H1 (cell line): ENCODE data around the gene GRIP1.

ENCODE experiments used
- CEBPB ChIP-seq: IDR thresholded peaks from 2 replicates; pipeline ENCODE4 v1.6.1; 2012; ENCODE audit warnings: low read depth, low read length
- CTCF ChIP-seq, 3 experiments: IDR thresholded peaks; 1 replicate in 2 of 3; 2 replicates in 1 of 3; pipeline versions ENCODE4 v1.5.1 to v1.6.1; 2011; ENCODE audit warnings: low read length in 3 of 3, mild to moderate bottlenecking in 3 of 3, inconsistent platforms in 2 of 3, low read depth in 1 of 3, moderate library complexity in 1 of 3; ENCODE audit not compliant: insufficient read depth in 1 of 3; ENCODE audit errors: control extremely low read depth in 1 of 3
- EP300 ChIP-seq, 2 experiments: IDR thresholded peaks; 1 replicate in 1 of 2; 2 replicates in 1 of 2; pipeline ENCODE4 v1.6.1; 2011 to 2012; ENCODE audit warnings: low read depth in 2 of 2, low read length in 2 of 2, mild to moderate bottlenecking in 2 of 2, borderline replicate concordance in 1 of 2, inconsistent platforms in 1 of 2, moderate library complexity in 1 of 2
- NRF1 ChIP-seq: IDR thresholded peaks from 2 replicates; pipeline ENCODE4 v1.6.1; 2011; ENCODE audit warnings: mild to moderate bottlenecking, low read depth, low read length, improper control_type of control experiment
- RAD21 ChIP-seq, 2 experiments: IDR thresholded peaks in 1 of 2; conservative IDR thresholded peaks in 1 of 2; 2 replicates each; pipeline ENCODE4 v1.6.1; 2011; ENCODE audit warnings: low read depth in 2 of 2, low read length in 2 of 2, improper control_type of control experiment in 1 of 2, inconsistent platforms in 1 of 2, mild to moderate bottlenecking in 1 of 2, moderate library complexity in 1 of 2
- RBBP5 ChIP-seq: IDR thresholded peaks from 2 replicates; pipeline ENCODE4 v1.7.1; 2012; ENCODE audit warnings: low read depth, mild to moderate bottlenecking, inconsistent platforms, low read length, moderate library complexity, borderline replicate concordance
- SIN3A ChIP-seq, 2 experiments: IDR thresholded peaks in 1 of 2; conservative IDR thresholded peaks in 1 of 2; 2 replicates each; pipeline ENCODE4 v1.6.1; 2011 to 2012; ENCODE audit warnings: low read length in 2 of 2, improper control_type of control experiment in 1 of 2, low read depth in 1 of 2, mild to moderate bottlenecking in 1 of 2
- SIX5 ChIP-seq: IDR thresholded peaks from 2 replicates; pipeline ENCODE4 v1.6.1; 2011; ENCODE audit warnings: mild to moderate bottlenecking, low read depth, low read length
- TBP ChIP-seq: IDR thresholded peaks from 2 replicates; pipeline ENCODE4 v1.6.1; 2011; ENCODE audit warnings: low read depth, low read length, improper control_type of control experiment
- ZNF274 ChIP-seq: IDR thresholded peaks from 2 replicates; pipeline ENCODE4 v1.7.0; 2012; ENCODE audit warnings: low read length, borderline replicate concordance; ENCODE audit errors: extremely low read depth

- no peak for TF ChIP-seq NRF1
- no peak for TF ChIP-seq CTCF (IDR thresholded peaks at IDR 0.05; ENCODE audit: control extremely low read depth in 1 of 3, insufficient read depth in 1 of 3, low read depth in 1 of 3, low read length in 3 of 3)
- TF ChIP-seq RBBP5, result no peak
- TF ChIP-seq TBP, result no peak
- TF ChIP-seq CEBPB, result no peak
- TF ChIP-seq SIX5, result no peak
- no peak for TF ChIP-seq SIN3A (conservative IDR thresholded peaks at IDR 0.05 in 1 of 2, IDR thresholded peaks at IDR 0.05 in 1 of 2; ENCODE audit: low read depth in 1 of 2, low read length in 2 of 2)
- no peak for TF ChIP-seq RAD21 (IDR thresholded peaks at IDR 0.05 in 1 of 2, conservative IDR thresholded peaks at IDR 0.05 in 1 of 2; ENCODE audit: low read depth in 2 of 2, low read length in 2 of 2)
- no peak for TF ChIP-seq ZNF274
- TF ChIP-seq EP300 (IDR thresholded peaks at IDR 0.05; ENCODE audit: borderline replicate concordance in 1 of 2, low read depth in 2 of 2, low read length in 2 of 2), result no peak
Observed at GRCh38 chr12:66684222-66684621, 5.3 kb upstream of the GRIP1 start.
